Keratinocyte (primary cell): Measurements from ENCODE around the gene RABIF. TPM values are rescaled to one million over a fixed set of nuclear protein-coding genes. Genes with fewer than 3 reads are reported as not detected.

ENCODE experiments used
- DNase-seq: peaks from one replicate; pipeline ENCODE4 v3.0.0-alpha.2; 2011; ENCODE audit warnings: low read depth, missing footprints, low spot score
- FAIRE-seq: peaks from 2 replicates; lab custom pipeline; 2011; peaks lifted over from hg19 to GRCh38; lab: Jason Lieb, UNC
- H2AFZ ChIP-seq: 2 replicates; pipeline ENCODE4 v1.6.0; 2012; ENCODE audit warnings: low read length, control low read depth, inconsistent platforms; ENCODE audit not compliant: control insufficient read depth
- H3K27ac ChIP-seq: 2 replicates; pipeline ENCODE4 v1.5.1; 2011; ENCODE audit warnings: low read length; ENCODE audit not compliant: control insufficient read depth, insufficient read depth
- H3K27me3 ChIP-seq: 3 replicates; pipeline ENCODE4 v1.6.0; 2011; ENCODE audit warnings: low read length; ENCODE audit not compliant: control insufficient read depth, insufficient read depth; ENCODE audit errors: extremely low read depth
- H3K36me3 ChIP-seq, 2 experiments: 2 replicates in 1 of 2; 3 replicates in 1 of 2; pipeline ENCODE4 v1.5.1; 2011; ENCODE audit warnings: low read length in 2 of 2, mild to moderate bottlenecking in 1 of 2; ENCODE audit not compliant: control insufficient read depth in 2 of 2, insufficient read depth in 2 of 2; ENCODE audit errors: extremely low read depth in 1 of 2
- H3K4me1 ChIP-seq: 3 replicates; pipeline ENCODE4 v1.5.1; 2011; ENCODE audit warnings: low read length; ENCODE audit not compliant: control insufficient read depth, insufficient read depth; ENCODE audit errors: extremely low read depth
- H3K4me2 ChIP-seq: 3 replicates; pipeline ENCODE4 v1.6.0; 2011; ENCODE audit warnings: low read depth, low read length; ENCODE audit not compliant: control insufficient read depth, insufficient read depth; ENCODE audit errors: extremely low read depth
- H3K4me3 ChIP-seq, 3 experiments: fragments of 200-600 bp in 1 of 3; sonication (generic) in 1 of 3; 2 replicates in 2 of 3; 3 replicates in 1 of 3; pipeline ENCODE4 v1.5.1; 2011 to 2016; ENCODE audit warnings: low read length in 3 of 3, mild to moderate bottlenecking in 3 of 3, control low read depth in 2 of 3, inconsistent platforms in 1 of 3, low read depth in 1 of 3, mixed read lengths in 1 of 3, mixed run types in 1 of 3, moderate library complexity in 1 of 3; ENCODE audit not compliant: control insufficient read depth in 2 of 3, insufficient read depth in 2 of 3; ENCODE audit errors: extremely low read depth in 1 of 3
- H3K79me2 ChIP-seq: 2 replicates; pipeline ENCODE4 v1.6.0; 2012; ENCODE audit warnings: low read length; ENCODE audit not compliant: control insufficient read depth, insufficient read depth
- H3K9ac ChIP-seq: 3 replicates; pipeline ENCODE4 v1.6.0; 2011; ENCODE audit warnings: low read length; ENCODE audit not compliant: control insufficient read depth, insufficient read depth; ENCODE audit errors: extremely low read depth
- H3K9me1 ChIP-seq: 3 replicates; pipeline ENCODE4 v1.6.0; 2011; ENCODE audit warnings: low read length; ENCODE audit not compliant: control insufficient read depth, insufficient read depth; ENCODE audit errors: extremely low read depth
- H3K9me3 ChIP-seq: 2 replicates; pipeline ENCODE4 v1.5.1; 2012; ENCODE audit warnings: low read depth, low read length; ENCODE audit not compliant: control insufficient read depth
- H4K20me1 ChIP-seq: 3 replicates; pipeline ENCODE4 v1.6.0; 2011; ENCODE audit warnings: low read length; ENCODE audit not compliant: control insufficient read depth, insufficient read depth; ENCODE audit errors: extremely low read depth
- EZH2 ChIP-seq: IDR thresholded peaks from one replicate; pipeline ENCODE4 v1.6.1; 2012; ENCODE audit warnings: inconsistent platforms, mild to moderate bottlenecking, low read length, moderate library complexity
- dilution Hi-C: fragments of 300-500 bp; cut with MboI; formaldehyde crosslinking; loops from one replicate; pipeline ENCODE4 v1.7.0; 2020; ENCODE audit warnings: low sequenced_read_pairs; ENCODE audit not compliant: extremely low pct_ligation_motif_present
- polyA plus RNA-seq, 5 experiments: library from polyadenylated mRNA; depleted of rRNA in 3 of 5; stranded (reverse) in 3 of 5; stranded (forward) in 1 of 5; unstranded in 1 of 5; fragments of >200 nt; gene quantifications; 1 replicate in 1 of 5; 2 replicates in 3 of 5; 3 replicates in 1 of 5; pipeline versions ENCODE4 v1.2.1 to v1.2.3, GENCODE V29; 2011 to 2012; ENCODE audit warnings: missing spikeins in 2 of 5, low read depth in 1 of 5, low replicate concordance in 1 of 5
- TF ChIP-seq, protein P1 (sequence below), 3 experiments: IDR thresholded peaks in 1 of 3; conservative IDR thresholded peaks in 1 of 3; optimal IDR thresholded peaks in 1 of 3; 2 replicates in 2 of 3; 3 replicates in 1 of 3; pipeline versions ENCODE3 to v1.5.1; 2011; ENCODE audit warnings: low read length in 3 of 3, mild to moderate bottlenecking in 3 of 3, moderate library complexity in 2 of 3, control low read depth in 1 of 3, inconsistent platforms in 1 of 3; ENCODE audit not compliant: insufficient read depth in 2 of 3; ENCODE audit errors: extremely low read depth in 1 of 3

Gene RABIF
- polyA plus RNA-seq, 1 donor (not counting 4 experiments of a cell fraction or from before 2014, with no cell fraction given) = 17.4 TPM

DNA sequence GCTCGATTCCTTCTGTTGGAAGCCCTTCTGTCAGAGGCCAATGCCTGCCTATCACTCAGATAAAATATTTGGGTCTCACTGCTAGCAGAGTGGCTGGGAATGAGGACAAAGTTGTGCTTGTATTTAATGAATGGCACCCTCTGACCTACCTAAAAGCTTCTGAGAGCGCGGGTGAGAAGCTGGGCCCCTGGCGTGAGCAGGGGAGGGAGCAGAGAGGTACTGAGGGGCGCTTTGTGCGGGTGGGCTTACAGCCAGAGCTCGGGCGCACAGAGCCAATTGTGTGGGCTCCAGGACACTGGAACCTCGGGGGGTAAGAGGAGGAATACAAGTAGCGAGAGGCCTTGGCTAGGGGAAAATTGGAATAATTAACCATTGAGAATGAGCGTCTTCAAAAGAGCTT is 45.9 kb downstream of the RABIF start:
- Histone ChIP-seq H3K4me3 (no peak overlapping the region), H3K9ac (no peak overlapping the region), H2AFZ (no peak overlapping the region), H3K9me1 (no peaks in the 10 kb centered on the region), H3K79me2 (no peaks in the 10 kb centered on the region), H3K36me3 (no peaks in the 10 kb centered on the region), H3K27ac (no peak overlapping the region), H3K4me1 (peaks cover 12% of the 10 kb centered on the region), H3K4me2 (no peak overlapping the region), H4K20me1 (no peaks in the 10 kb centered on the region), H3K27me3 (no peaks in the 10 kb centered on the region), H3K9me3 (no peaks in the 10 kb centered on the region)
- FAIRE-seq = no peak
- dilution Hi-C loops = no loop called here
- TF ChIP-seq EZH2 = no peak
- TF ChIP-seq, protein P1, sequence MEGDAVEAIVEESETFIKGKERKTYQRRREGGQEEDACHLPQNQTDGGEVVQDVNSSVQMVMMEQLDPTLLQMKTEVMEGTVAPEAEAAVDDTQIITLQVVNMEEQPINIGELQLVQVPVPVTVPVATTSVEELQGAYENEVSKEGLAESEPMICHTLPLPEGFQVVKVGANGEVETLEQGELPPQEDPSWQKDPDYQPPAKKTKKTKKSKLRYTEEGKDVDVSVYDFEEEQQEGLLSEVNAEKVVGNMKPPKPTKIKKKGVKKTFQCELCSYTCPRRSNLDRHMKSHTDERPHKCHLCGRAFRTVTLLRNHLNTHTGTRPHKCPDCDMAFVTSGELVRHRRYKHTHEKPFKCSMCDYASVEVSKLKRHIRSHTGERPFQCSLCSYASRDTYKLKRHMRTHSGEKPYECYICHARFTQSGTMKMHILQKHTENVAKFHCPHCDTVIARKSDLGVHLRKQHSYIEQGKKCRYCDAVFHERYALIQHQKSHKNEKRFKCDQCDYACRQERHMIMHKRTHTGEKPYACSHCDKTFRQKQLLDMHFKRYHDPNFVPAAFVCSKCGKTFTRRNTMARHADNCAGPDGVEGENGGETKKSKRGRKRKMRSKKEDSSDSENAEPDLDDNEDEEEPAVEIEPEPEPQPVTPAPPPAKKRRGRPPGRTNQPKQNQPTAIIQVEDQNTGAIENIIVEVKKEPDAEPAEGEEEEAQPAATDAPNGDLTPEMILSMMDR (optimal IDR thresholded peaks at IDR 0.05 in 1 of 3, IDR thresholded peaks at IDR 0.05 in 1 of 3, conservative IDR thresholded peaks at IDR 0.05 in 1 of 3; ENCODE audit: extremely low read depth in 1 of 3, insufficient read depth in 2 of 3, low read length in 3 of 3) = no peak
- DNase-seq = no peak

DNA sequence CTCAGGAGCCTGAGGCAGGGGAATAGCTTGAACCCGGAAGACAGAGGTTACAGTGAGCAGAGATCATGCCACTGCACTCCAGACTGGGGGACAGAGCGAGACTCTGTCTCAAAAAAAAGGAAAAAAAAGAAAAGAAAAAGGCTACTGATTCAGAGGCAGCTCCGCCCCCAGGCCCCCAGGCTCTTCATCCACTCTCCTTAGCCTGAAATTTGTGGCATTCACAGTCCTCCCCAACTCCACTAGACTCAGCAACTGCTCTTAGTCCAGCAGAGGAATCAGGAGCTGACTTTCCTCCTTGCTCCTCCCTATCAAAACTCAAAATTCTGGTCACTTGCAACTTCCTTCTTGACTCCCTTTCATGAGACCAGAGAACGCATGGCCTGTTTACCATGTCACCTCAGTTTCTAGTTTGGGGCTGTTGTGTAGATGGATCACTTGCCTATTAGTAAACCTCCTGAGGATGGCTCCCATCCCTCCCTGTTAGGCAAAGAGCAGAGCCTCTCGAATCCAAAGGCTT is 51.1 kb downstream of the RABIF start:
- no peak overlapping the region for H3K4me3 ChIP-seq
- H3K9me1 ChIP-seq = no peaks in the 10 kb centered on the region
- no peaks in the 10 kb centered on the region for H3K79me2 ChIP-seq
- H3K4me2 ChIP-seq = no peak overlapping the region
- no peak overlapping the region for H3K27ac ChIP-seq
- dilution Hi-C loops = no loop called here
- FAIRE-seq = no peak
- no peaks in the 10 kb centered on the region for H4K20me1 ChIP-seq
- no peaks in the 10 kb centered on the region for H3K9me3 ChIP-seq
- DNase-seq = no peak
- H3K9ac ChIP-seq = no peak overlapping the region
- H3K36me3 ChIP-seq = no peaks in the 10 kb centered on the region
- TF ChIP-seq, protein P1 (optimal IDR thresholded peaks at IDR 0.05 in 1 of 3, IDR thresholded peaks at IDR 0.05 in 1 of 3, conservative IDR thresholded peaks at IDR 0.05 in 1 of 3; ENCODE audit: extremely low read depth in 1 of 3, insufficient read depth in 2 of 3, low read length in 3 of 3) = no peak
- no peak for TF ChIP-seq EZH2
- no peaks in the 10 kb centered on the region for H3K27me3 ChIP-seq
- peaks cover 38% of the 10 kb centered on the region for H3K4me1 ChIP-seq
- peak overlapping the region; percentile 3 for H2AFZ ChIP-seq
